Astrocyte of the hippocampus (primary cell): ENCODE data around the gene MYO1F.
"Not testable (repeated sequence)": the region's sequence is repeated elsewhere in the genome, so short reads cannot be mapped to it uniquely, and the experiment has no call there.

Experiments used
- DNase-seq: peaks from one replicate; pipeline ENCODE4 v3.0.0; 2011; ENCODE audit warnings: low read depth, low spot score

MYO1F gene

DNA sequence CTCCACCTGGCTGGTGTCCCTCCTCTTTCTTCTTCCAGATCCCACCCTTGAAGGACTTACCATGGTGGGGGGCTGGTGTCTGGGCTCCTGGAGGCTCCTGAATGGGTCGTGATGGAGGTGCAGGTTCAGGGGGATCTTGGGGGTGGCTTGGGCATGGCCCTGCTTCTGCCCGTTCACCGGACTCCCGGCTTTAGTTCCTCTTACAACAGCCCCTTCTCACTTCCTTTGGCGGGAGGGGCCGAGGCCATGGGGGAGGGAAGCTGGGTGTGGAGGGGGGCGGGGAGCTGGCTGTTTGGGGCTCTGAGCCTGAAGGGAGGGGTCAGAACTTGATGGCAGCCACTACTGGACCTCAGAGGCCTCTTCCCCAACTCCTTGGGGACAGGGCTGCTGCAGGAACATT, at the start of gene MYO1F:
Gene MYO1F, minus strand, starts transcription at position 196 of the 400 bp plus-strand sequence. Its CDS starts 133 bp downstream, at position 63.
- no peak for DNase-seq

GRCh38 chr19:8626842-8627241, 49.6 kb upstream of the MYO1F start:
- DNase-seq: peak; percentile 58

DNA sequence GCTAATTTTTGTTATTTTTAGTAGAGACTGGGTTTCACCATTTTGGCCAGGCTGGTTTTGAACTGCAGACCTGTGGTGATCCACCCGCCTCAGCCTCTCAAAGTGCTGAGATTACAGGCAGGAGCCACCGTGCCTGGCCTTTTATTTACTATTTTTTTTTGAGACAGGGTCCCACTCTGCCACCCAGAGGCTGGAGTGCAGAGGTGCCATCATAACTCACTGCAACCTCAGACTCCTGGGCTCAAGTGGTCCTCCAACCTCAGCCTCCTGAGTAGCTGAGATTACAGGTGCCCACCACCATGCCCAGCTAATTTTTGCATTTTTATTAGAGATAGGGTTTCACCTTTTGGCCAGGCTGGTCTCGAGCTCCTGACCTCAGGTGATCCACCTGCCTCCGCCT, 45.6 kb upstream of the MYO1F start:
- DNase-seq: not testable (repeated sequence)

GRCh38 chr19:8618751-8619150, 41.5 kb upstream of the MYO1F start:
- DNase-seq: no peak

DNA sequence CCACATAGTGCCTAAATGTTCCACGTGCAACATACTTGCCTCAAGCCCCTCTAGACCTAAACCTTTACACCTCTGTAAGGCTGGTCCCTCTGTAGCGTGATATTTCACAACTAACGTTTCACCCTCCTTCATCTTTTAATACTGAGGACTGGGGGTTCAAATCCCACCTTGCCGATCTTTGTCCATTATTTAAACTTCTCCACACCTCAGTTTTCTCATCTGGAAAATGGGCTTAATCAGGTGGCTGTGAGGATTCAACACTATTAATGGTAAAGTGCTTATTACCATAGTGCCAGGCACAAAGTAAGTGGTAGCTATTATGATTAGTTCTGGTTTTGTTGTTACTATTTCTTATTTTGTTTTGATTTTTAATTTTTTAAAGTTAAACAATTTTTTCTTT, 40.7 kb upstream of the MYO1F start:
- DNase-seq: no peak

- not testable (repeated sequence) for DNase-seq
These were observed 40.1 kb upstream of the MYO1F start for GRCh38 chr19:8617325-8617724.

GRCh38 chr19:8616861-8617260, 39.6 kb upstream of the MYO1F start:
- DNase-seq: no peak

GRCh38 chr19:8615813-8616596, 38.8 kb upstream of the MYO1F start:
- peak; percentile 85 for DNase-seq

GRCh38 chr19:8615024-8615423, 37.8 kb upstream of the MYO1F start:
- no peak for DNase-seq

DNA sequence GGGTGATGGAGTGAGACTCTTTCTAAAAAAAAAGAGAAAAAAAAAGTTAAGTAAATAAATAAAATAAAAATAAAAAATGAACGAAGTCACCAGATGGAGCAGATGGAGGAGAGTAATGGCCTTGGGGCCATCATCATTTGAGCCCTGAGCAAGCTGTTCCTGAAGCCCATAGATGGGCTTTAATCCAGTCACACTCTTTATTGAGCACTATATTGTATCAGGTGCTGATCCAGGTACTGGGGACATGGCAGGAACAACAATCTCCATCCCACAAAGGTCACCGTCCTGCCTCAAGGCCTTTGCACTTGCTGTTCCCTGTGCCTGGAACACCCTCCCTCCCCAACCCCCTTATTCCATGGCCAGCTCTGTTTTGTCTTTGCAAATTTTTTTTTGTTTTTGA, 37.2 kb upstream of the MYO1F start:
- DNase-seq: no peak

DNA sequence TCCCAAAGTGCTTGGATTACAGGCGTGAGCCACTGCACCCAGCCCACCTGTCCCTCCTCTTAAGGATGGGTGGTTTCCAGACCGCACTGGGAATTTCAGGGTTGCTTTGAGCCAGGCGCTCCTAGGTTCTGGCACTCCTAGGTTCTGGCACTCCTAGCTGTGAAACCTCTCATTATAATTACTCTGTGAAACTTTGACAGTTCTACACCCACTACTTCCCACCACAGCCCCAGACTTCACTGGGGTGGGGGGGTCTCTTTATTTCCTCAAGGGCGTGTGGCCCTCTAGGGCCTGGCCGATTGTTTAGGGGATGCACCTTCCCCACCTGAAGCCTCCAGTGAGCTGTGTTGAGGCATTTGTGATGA, 35.5 kb upstream of the MYO1F start:
- peak; percentile 58 for DNase-seq

DNA sequence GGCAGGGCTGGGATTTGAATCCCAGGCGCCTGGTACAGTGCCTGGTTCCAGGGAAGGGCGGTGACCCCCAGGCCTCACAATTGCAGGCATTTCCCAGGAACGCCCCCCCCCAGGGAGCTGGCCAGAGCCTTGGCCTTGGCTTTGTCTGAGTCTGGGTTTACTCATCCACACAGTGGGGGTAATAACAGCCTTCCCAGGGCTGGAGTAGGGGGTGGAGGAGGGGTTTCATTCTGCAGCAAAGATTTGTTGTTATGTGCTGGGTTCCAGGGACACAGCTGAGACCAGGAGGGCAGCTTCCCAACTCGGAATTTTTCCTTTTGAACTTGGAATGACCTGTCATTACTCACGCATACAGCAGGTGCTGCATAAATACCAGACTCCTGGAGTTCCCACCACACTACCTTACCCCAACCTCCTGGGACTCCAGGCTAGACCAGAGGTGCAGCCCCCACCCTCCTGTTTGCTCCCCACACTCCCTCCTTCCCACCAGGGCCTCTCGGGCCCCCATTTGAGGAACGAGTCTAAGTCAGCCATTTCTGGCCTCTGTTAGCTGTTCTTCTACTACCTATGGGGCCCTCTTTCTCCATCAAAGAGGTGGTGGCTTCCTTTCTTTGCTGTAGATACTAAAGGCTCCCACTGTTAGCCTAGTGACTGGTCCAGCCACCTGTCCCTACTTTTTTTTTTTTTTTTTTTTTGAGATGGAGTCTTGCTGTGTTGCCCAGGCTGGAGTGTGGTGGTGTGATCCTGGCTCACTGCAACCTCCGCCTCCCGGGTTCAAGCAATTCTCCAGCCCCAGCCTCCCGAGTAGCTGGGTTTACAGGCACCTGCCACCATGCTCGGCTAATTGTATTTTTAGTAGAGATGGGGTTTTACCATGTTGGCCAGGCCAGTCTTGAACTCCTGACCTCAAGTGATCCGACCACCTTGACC, 34.9 kb upstream of the MYO1F start:
- peak; percentile 95 for DNase-seq

GRCh38 chr19:8611391-8611876, 34.2 kb upstream of the MYO1F start:
- DNase-seq: no peak

DNA sequence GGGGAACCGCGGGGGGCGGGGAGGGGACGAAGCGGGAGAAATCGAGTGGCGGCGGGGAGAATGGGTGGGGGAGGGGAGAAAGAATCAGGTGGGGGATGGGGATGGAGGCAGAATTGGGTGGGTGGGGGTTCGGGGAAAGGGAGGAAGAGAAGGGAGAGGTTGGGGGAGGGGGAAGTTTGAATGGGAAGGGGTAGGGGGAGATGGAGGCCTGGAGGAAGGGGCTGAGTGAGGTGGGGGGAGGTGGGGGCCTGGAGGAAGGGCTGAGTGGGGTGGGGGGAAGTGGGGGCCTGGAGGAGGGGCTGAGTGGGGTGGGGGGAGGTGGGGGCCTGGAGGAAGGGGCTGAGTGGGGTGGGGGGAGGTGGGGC, 33.7 kb upstream of the MYO1F start:
- no peak for DNase-seq

GRCh38 chr19:8610041-8610935, 33.0 kb upstream of the MYO1F start, which contains the start of gene ADAMTS10:
Gene ADAMTS10 (minus strand): TSS chr19:8610715. CDS start chr19:8605710, 5,005 bp downstream.
- peak; percentile 87 for DNase-seq

DNA sequence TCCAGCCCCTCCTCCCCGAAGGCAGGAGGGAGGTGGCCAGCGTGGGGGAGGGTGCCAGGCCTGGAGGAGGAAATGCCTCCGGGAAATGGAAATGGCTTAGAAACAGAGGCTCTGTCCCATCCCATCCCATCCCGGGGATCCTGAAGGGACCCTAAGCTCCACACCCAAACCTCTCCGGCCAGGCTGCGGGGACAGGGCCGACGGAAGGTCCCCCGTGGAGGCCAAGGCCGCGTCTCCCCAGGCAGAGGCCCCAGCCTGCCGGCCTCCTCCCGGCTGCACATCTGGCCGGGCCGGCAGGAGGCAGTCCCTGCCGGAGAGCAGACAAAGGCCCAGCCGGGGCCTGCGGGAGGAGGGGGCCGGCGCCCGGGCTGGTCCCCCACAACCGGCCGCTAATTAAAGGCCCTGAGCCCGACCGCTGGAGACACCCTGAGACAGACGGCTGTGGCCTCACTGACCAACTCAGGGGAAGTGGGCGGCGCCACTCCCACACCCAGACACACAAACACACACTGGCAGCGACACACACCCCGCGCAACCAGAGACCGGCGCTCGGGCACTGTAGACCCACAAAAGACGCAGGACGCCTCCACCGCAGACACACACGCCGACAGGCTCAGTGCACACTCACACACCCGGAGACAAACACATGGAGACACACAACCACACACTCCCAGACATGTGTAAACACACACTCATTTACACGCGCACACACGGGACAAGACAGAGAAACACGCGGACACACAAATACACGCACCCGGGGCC, 32.2 kb upstream of the MYO1F start:
- peak; percentile 91 for DNase-seq

DNA sequence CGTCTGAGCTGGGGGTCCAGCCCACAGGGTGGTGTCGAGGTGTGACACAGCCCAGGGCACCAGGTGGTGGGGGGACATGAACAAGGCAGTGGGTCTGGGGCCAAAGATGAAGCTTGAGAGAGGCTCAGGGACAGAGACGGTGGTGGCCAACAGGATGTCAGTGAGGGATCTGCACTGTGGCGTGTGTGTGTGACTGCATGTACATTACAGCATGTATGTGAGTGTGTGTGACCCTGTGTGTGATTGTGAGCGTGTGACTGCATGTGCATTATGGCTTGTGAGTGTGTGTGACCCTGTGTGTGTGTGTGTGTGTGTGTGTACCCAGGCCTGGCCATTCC, 31.7 kb upstream of the MYO1F start:
- no peak for DNase-seq

DNA sequence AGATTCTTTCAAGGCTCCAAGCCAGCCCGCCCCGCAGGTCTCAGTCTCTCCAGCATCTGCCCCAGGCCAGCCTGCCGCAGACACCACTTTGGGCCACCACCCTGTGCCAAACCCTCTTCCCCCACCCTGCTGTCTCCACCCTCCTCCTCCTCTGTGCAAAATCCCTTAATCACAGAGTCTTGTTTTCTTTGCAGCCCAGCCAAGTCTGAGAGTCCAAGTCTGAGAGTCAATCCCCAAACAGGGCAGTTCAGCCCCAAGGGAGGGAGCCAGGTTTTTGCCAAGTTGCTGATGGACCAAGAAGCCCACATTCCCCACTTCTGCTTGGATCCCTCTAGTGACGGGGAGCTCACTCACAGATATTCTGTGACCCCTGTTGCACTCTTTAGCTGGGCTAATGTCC, 30.1 kb upstream of the MYO1F start:
- DNase-seq: peak; percentile 84

DNA sequence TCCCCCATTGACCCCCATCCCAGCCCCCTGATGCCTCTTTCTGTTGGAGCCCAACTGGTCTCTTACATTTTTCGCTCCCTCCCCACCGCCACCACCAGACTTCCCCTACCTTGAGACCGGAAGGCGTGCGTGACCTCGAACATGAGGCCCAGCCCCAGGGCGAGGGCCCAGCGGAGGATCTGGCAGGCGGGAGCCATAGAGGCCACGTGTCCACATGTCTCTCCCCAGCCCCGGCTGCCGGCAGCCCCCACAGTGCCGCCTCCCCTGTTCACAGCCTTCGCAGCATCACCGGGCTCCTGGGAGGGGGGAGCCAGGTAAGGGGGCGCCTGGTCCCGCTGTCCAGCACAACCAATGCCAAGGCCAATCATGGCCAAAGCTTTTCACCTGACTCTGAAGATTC, 28.3 kb upstream of the MYO1F start:
- DNase-seq: no peak

GRCh38 chr19:8601796-8602195, 24.6 kb upstream of the MYO1F start:
- no peak for DNase-seq

DNA sequence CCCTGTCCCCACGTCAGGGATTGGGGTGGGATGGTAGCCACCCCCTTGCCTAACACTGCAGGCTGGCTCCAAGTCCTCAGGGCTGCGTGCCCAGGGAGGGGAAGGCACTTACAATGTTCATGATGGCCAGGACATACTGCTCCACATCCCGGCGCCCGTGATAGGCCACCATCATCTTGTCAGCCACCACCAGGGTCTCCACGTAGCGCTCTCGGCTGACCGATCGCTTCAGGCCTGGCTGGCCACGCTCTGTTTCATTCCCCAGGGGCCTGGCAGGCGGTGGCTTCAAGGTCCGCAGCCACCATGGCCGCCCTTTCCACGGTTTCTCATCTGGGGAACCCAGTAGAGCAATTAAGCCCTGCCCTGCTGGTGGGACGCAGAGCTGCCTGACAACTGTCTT, 23.6 kb upstream of the MYO1F start:
- DNase-seq: no peak
